Measurements from ENCODE around the gene SHISA6.

Gene SHISA6

DNA sequence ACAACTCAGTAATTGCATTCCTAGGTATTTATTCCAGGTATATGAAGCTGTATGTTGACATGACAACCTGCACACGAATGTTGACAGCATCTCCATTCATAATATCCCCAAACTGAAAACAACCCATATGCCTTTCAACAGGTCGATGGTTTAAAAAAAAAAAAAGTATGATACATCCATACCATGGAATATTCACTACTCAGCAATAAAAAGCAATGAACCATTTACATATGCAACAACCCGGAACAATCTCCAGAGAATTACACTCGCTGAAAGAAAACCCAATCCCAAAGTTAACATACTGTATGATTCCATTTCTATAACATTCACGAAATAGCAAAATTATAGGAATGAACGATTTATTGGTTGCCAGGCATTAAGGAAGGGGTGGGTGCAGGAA, 304.0 kb downstream of the SHISA6 start:
- Histone ChIP-seq H3F3A (ENCODE audit: insufficient read depth) (no peaks in the 10 kb centered on the region), H3K79me2 (ENCODE audit: insufficient read depth, low read length) (no peaks in the 10 kb centered on the region), H3K36me3 (ENCODE audit: low read length) (no peaks in the 10 kb centered on the region), H3K9me2 (replicated peaks; ENCODE audit: insufficient read depth, low read length) (no peaks in the 10 kb centered on the region), H2AFZ (ENCODE audit: low read depth, low read length, severe bottlenecking) (no peak overlapping the region), H3K9me3 (ENCODE audit: insufficient read depth, low read length) (no peaks in the 10 kb centered on the region), H4K20me1 (ENCODE audit: low read depth, low read length) (no peaks in the 10 kb centered on the region), H3K4me2 (ENCODE audit: low read depth, low read length, poor library complexity, severe bottlenecking) (no peak overlapping the region), H3K27ac (ENCODE audit: low read depth, low read length) (no peak overlapping the region), H3K9ac (ENCODE audit: low read length) (no peak overlapping the region), H3K27me3 (ENCODE audit: low read length) (no peaks in the 10 kb centered on the region), H3K4me3 (ENCODE audit: insufficient read depth, low read length, poor library complexity, severe bottlenecking) (no peak overlapping the region)
- TF ChIP-seq CTCF (IDR thresholded peaks at IDR 0.05; ENCODE audit: insufficient read depth, low read length, poor library complexity, severe bottlenecking) (no peak), EZH2phosphoT487 (conservative IDR thresholded peaks at IDR 0.05; ENCODE audit: low read length) (no peak)

DNA sequence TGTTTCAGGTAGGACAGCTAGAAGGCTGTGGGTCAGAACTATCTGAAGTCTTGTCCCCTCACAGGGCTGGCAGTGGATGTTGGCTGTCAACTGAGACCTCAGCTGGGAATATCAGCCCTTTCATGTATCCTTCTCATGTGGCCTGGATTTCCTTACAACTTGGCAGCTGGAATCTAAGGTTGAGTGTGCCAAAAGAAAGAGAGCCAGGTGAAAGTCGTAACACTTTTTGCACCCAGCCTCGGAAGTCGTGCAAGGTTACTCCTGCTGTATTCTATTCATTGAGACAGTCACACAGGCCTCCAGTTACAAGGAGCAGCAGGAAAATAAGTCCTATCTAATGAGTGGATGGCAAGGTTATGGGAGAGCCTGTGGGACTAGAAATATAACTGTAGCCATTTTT, 304.7 kb downstream of the SHISA6 start:
- no peak for TF ChIP-seq CTCF (IDR thresholded peaks at IDR 0.05; ENCODE audit: insufficient read depth, low read length, poor library complexity, severe bottlenecking)
- no peak for TF ChIP-seq EZH2phosphoT487 (conservative IDR thresholded peaks at IDR 0.05; ENCODE audit: low read length)
- no peaks in the 10 kb centered on the region for H4K20me1 ChIP-seq (ENCODE audit: low read depth, low read length)
- no peak overlapping the region for H3K27ac ChIP-seq (ENCODE audit: low read depth, low read length)
- no peaks in the 10 kb centered on the region for H3K27me3 ChIP-seq (ENCODE audit: low read length)
- no peaks in the 10 kb centered on the region for H3K36me3 ChIP-seq (ENCODE audit: low read length)
- H3K9me3 ChIP-seq (ENCODE audit: insufficient read depth, low read length): no peaks in the 10 kb centered on the region
- no peak overlapping the region for H3K4me2 ChIP-seq (ENCODE audit: low read depth, low read length, poor library complexity, severe bottlenecking)
- no peak overlapping the region for H2AFZ ChIP-seq (ENCODE audit: low read depth, low read length, severe bottlenecking)
- H3K79me2 ChIP-seq (ENCODE audit: insufficient read depth, low read length): no peaks in the 10 kb centered on the region
- no peaks in the 10 kb centered on the region for H3F3A ChIP-seq (ENCODE audit: insufficient read depth)
- no peak overlapping the region for H3K4me3 ChIP-seq (ENCODE audit: insufficient read depth, low read length, poor library complexity, severe bottlenecking)
- H3K9me2 ChIP-seq (replicated peaks; ENCODE audit: insufficient read depth, low read length): no peaks in the 10 kb centered on the region
- no peak overlapping the region for H3K9ac ChIP-seq (ENCODE audit: low read length)

GRCh38 chr17:11547853-11548252, 306.8 kb downstream of the SHISA6 start:
- H3K79me2 ChIP-seq (ENCODE audit: insufficient read depth, low read length): no peaks in the 10 kb centered on the region
- no peaks in the 10 kb centered on the region for H3K9me2 ChIP-seq (replicated peaks; ENCODE audit: insufficient read depth, low read length)
- H3K27ac ChIP-seq (ENCODE audit: low read depth, low read length): no peak overlapping the region
- no peak overlapping the region for H3K4me2 ChIP-seq (ENCODE audit: low read depth, low read length, poor library complexity, severe bottlenecking)
- no peaks in the 10 kb centered on the region for H3K27me3 ChIP-seq (ENCODE audit: low read length)
- no peaks in the 10 kb centered on the region for H3K9me3 ChIP-seq (ENCODE audit: insufficient read depth, low read length)
- no peak overlapping the region for H3K4me3 ChIP-seq (ENCODE audit: insufficient read depth, low read length, poor library complexity, severe bottlenecking)
- H3F3A ChIP-seq (ENCODE audit: insufficient read depth): no peaks in the 10 kb centered on the region
- H4K20me1 ChIP-seq (ENCODE audit: low read depth, low read length): no peaks in the 10 kb centered on the region
- TF ChIP-seq CTCF (IDR thresholded peaks at IDR 0.05; ENCODE audit: insufficient read depth, low read length, poor library complexity, severe bottlenecking) (no peak), EZH2phosphoT487 (conservative IDR thresholded peaks at IDR 0.05; ENCODE audit: low read length) (no peak)
- H2AFZ ChIP-seq (ENCODE audit: low read depth, low read length, severe bottlenecking): no peak overlapping the region
- H3K36me3 ChIP-seq (ENCODE audit: low read length): no peaks in the 10 kb centered on the region
- no peak overlapping the region for H3K9ac ChIP-seq (ENCODE audit: low read length)

DNA sequence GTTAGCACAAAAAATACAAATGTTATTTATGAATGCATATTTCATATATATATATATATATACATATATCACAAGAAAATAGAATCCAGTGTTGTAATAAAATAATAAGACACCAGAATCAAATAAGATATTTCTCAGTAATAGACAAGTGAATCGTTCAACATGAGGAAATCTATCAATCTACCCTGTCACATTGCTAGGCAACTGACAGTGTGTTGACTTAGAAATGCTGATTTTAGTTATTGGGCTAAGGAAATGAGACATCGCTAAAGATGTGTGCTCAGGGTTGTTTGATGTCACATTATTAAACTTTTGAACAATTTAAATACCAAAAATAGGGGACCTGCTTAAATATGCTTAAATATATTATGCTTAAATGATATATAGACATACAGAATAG, 307.4 kb downstream of the SHISA6 start:
- Histone ChIP-seq H3F3A (ENCODE audit: insufficient read depth) (no peaks in the 10 kb centered on the region), H3K9me3 (ENCODE audit: insufficient read depth, low read length) (no peaks in the 10 kb centered on the region), H3K36me3 (ENCODE audit: low read length) (no peaks in the 10 kb centered on the region), H3K79me2 (ENCODE audit: insufficient read depth, low read length) (no peaks in the 10 kb centered on the region), H3K27me3 (ENCODE audit: low read length) (no peaks in the 10 kb centered on the region), H4K20me1 (ENCODE audit: low read depth, low read length) (no peaks in the 10 kb centered on the region), H3K27ac (ENCODE audit: low read depth, low read length) (no peak overlapping the region), H3K9ac (ENCODE audit: low read length) (no peak overlapping the region), H3K4me3 (ENCODE audit: insufficient read depth, low read length, poor library complexity, severe bottlenecking) (no peak overlapping the region), H2AFZ (ENCODE audit: low read depth, low read length, severe bottlenecking) (no peak overlapping the region), H3K4me2 (ENCODE audit: low read depth, low read length, poor library complexity, severe bottlenecking) (no peak overlapping the region), H3K9me2 (replicated peaks; ENCODE audit: insufficient read depth, low read length) (no peaks in the 10 kb centered on the region)
- TF ChIP-seq EZH2phosphoT487 (conservative IDR thresholded peaks at IDR 0.05; ENCODE audit: low read length) (no peak), CTCF (IDR thresholded peaks at IDR 0.05; ENCODE audit: insufficient read depth, low read length, poor library complexity, severe bottlenecking) (no peak)

All from SU-DHL-6 (cell line).